Large intestine (tissue), 3 donors: ENCODE data around the gene QSOX1. TPM values are rescaled to one million over a fixed set of nuclear protein-coding genes. Genes with fewer than 3 reads are reported as not detected.
"Not testable (repeated sequence)": the region's sequence is repeated elsewhere in the genome, so short reads cannot be mapped to it uniquely, and the experiment has no call there.

ENCODE experiments used
- DNase-seq, 2 donors: peaks; one replicate each; pipeline versions ENCODE4 v3.0.0 to v3.0.0-alpha.2; 2013
- H3K27ac ChIP-seq: one replicate; pipeline ENCODE4 v1.5.1; 2013; ENCODE audit warnings: low read length
- H3K27me3 ChIP-seq: 2 replicates; pipeline ENCODE4 v1.6.1; 2013; ENCODE audit warnings: low read length; ENCODE audit not compliant: control insufficient read depth, insufficient read depth
- H3K36me3 ChIP-seq: 2 replicates; pipeline ENCODE4 v1.6.1; 2013; ENCODE audit warnings: low read length; ENCODE audit not compliant: control insufficient read depth, insufficient read depth
- H3K4me1 ChIP-seq: one replicate; pipeline ENCODE4 v1.6.1; 2013; ENCODE audit warnings: low read length; ENCODE audit not compliant: control insufficient read depth, insufficient read depth
- H3K4me3 ChIP-seq: one replicate; pipeline ENCODE4 v1.5.1; 2013; ENCODE audit warnings: low read length
- H3K9me3 ChIP-seq: one replicate; pipeline ENCODE4 v1.6.1; 2013; ENCODE audit warnings: mild to moderate bottlenecking, low read depth, low read length, moderate library complexity; ENCODE audit not compliant: control insufficient read depth
- WGBS: methylation state at CpG from one replicate; pipeline ENCODE4 v1.1.5; 2013; ENCODE audit warnings: low lambda C conversion rate; ENCODE audit not compliant: insufficient coverage; 5-methylcytosine and 5-hydroxymethylcytosine counted together
- polyA plus RNA-seq: library from polyadenylated mRNA; unstranded; fragments of 120-200 nt; gene quantifications from one replicate; pipeline ENCODE4 v1.2.1, GENCODE V29; 2013

The QSOX1 gene
- polyA plus RNA-seq, 1 donor = 43.3 TPM

DNA sequence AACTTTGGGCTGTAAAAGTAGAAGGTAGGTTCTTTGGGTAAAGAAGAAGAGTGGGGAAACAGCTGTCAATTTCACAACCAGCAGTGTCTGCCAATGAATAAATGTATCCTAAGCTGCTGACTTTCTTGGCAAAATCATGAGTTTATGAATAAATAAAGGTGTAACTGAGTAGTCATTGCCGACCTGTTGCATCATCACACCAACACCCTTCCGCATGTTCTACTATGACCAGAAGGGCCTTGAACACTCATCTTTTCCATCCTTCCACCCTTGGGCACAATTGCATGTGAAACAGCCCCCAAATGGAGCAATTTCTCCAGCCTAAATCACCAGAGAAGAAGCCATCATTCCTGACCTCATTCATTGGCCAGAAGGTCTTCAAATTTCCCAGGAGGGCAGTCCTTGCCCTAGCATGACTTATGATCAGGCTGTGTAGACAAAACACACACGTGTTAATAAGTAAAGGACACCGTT, 31.2 kb upstream of the QSOX1 start:
- Histone ChIP-seq H3K4me3 (no peak overlapping the region), H3K36me3 (no peaks in the 10 kb centered on the region), H3K27ac (no peak overlapping the region), H3K27me3 (no peaks in the 10 kb centered on the region), H3K9me3 (no peaks in the 10 kb centered on the region), H3K4me1 (no peaks in the 10 kb centered on the region)
- WGBS = no CpG with 5 or more reads among the region's 4 CpGs
- DNase-seq = no peak

- H3K4me3 ChIP-seq = no peak overlapping the region
- H3K27ac ChIP-seq = no peak overlapping the region
- no peaks in the 10 kb centered on the region for H3K4me1 ChIP-seq
- H3K27me3 ChIP-seq = peaks cover 2% of the 10 kb centered on the region
- H3K36me3 ChIP-seq = no peaks in the 10 kb centered on the region
- WGBS = no CpG with 5 or more reads among the region's 2 CpGs
- no peaks in the 10 kb centered on the region for H3K9me3 ChIP-seq
- DNase-seq = no peak
Measured at GRCh38 chr1:180130651-180131050, 24.0 kb upstream of the QSOX1 start.

GRCh38 chr1:180131510-180131909, 23.2 kb upstream of the QSOX1 start:
- H3K27ac ChIP-seq = no peak overlapping the region

GRCh38 chr1:180133193-180133592, 21.5 kb upstream of the QSOX1 start:
- no peak overlapping the region for H3K27ac ChIP-seq
- peaks cover 2% of the 10 kb centered on the region for H3K27me3 ChIP-seq
- H3K4me3 ChIP-seq = no peak overlapping the region
- no peaks in the 10 kb centered on the region for H3K36me3 ChIP-seq
- no CpG with 5 or more reads among the region's 1 CpG for WGBS
- H3K9me3 ChIP-seq = no peaks in the 10 kb centered on the region
- DNase-seq = no peak
- no peaks in the 10 kb centered on the region for H3K4me1 ChIP-seq

More at GRCh38 chr1:180131510-180131909, 23.2 kb upstream of the QSOX1 start:
- peaks cover 2% of the 10 kb centered on the region for H3K27me3 ChIP-seq
- no peaks in the 10 kb centered on the region for H3K9me3 ChIP-seq
- no CpG with 5 or more reads among the region's 5 CpGs for WGBS
- no peak overlapping the region for H3K4me3 ChIP-seq
- no peak for DNase-seq
- H3K36me3 ChIP-seq = no peaks in the 10 kb centered on the region
- no peaks in the 10 kb centered on the region for H3K4me1 ChIP-seq

GRCh38 chr1:180133688-180134087, 21.0 kb upstream of the QSOX1 start:
- not testable (repeated sequence) for H3K27me3 ChIP-seq, H3K4me1 ChIP-seq, H3K4me3 ChIP-seq, H3K27ac ChIP-seq, DNase-seq, H3K36me3 ChIP-seq, H3K9me3 ChIP-seq
- 100% methylated on average over 2 of the region's 9 CpGs for WGBS

DNA sequence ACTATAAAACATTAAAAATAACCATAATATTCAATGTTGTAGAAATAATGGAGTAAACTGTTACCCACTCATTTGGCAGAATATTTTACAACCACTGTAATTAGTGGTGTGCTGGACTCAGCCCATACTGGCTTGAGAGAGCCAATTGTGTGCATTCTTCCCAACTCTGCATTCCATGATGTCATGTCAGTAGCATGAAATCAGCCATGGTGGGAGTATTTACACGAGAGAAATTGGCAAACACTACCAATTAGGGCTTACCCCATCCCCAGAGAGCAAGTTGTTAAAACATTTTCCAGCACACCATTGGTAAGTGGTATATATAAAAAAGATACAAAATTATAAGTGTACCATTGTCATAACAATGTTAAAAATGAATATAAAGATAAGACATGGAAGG, 19.1 kb upstream of the QSOX1 start:
- WGBS = 43% methylated on average over 1 of the region's 1 CpG
- peaks cover 2% of the 10 kb centered on the region for H3K27me3 ChIP-seq
- no peak overlapping the region for H3K4me3 ChIP-seq
- no peaks in the 10 kb centered on the region for H3K9me3 ChIP-seq
- H3K27ac ChIP-seq = no peak overlapping the region
- H3K36me3 ChIP-seq = no peaks in the 10 kb centered on the region
- DNase-seq = no peak
- H3K4me1 ChIP-seq = no peaks in the 10 kb centered on the region

DNA sequence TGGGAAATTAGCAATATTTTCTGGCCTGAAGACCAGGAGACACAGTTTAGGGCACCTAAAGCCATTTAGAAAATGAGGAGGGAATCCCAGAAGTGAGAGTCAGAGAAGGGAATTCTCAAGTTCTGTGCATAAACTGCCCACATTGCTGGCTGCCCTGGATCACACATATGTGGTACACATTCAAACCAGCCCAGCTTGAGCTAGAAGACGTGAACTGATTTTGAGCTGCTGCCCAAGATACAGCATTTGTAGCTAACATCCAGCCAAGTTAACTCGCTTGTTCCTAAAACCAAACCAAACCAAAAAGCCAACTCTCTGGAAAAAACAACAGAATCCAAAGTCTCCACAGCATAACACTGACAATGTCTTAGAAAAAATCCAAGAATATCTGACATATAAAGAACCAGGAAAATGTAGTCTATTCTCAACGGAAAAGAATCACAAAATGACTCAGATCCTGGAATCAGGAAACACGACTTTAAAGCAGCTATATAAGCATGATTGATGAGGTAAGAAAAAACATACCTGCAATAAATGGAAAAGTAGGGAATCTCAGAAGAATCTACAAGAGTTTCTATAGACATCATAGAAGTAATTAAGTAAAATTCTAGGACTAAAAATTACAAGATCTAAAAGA, 18.2 kb upstream of the QSOX1 start:
- peaks cover 2% of the 10 kb centered on the region for H3K27me3 ChIP-seq
- no peak for DNase-seq
- no peaks in the 10 kb centered on the region for H3K4me1 ChIP-seq
- H3K9me3 ChIP-seq = no peaks in the 10 kb centered on the region
- WGBS = 88% methylated on average over 2 of the region's 4 CpGs
- H3K4me3 ChIP-seq = no peak overlapping the region
- no peaks in the 10 kb centered on the region for H3K36me3 ChIP-seq
- H3K27ac ChIP-seq = no peak overlapping the region

GRCh38 chr1:180136968-180137356, 17.7 kb upstream of the QSOX1 start:
- Histone ChIP-seq H3K27ac (no peak overlapping the region), H3K9me3 (no peaks in the 10 kb centered on the region), H3K4me1 (no peaks in the 10 kb centered on the region), H3K27me3 (peaks cover 2% of the 10 kb centered on the region), H3K36me3 (no peaks in the 10 kb centered on the region), H3K4me3 (no peak overlapping the region)
- DNase-seq = no peak

DNA sequence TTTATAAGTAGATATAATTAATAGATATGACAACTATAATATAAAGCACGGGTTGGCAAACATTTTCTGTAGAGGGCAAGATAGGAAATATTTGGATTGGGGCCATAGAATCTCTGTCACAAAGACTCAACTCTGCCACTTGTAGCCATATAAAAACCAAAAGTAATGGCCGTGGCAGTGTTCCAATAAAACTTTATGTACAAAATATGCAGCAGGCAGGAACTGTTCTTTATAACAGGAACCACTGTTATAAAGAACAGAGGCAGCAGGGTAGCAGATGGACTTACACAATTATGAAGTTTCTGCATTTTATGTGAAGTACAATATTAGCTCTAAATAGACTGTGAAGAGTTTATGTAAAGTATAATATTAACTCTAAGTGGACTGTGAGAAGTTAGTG, 16.9 kb upstream of the QSOX1 start:
- Histone ChIP-seq H3K27me3 (no peaks in the 10 kb centered on the region), H3K27ac (no peak overlapping the region), H3K4me3 (no peak overlapping the region), H3K4me1 (no peaks in the 10 kb centered on the region), H3K9me3 (no peaks in the 10 kb centered on the region), H3K36me3 (no peaks in the 10 kb centered on the region)
- WGBS = 100% methylated on average over 1 of the region's 2 CpGs
- no peak for DNase-seq

DNA sequence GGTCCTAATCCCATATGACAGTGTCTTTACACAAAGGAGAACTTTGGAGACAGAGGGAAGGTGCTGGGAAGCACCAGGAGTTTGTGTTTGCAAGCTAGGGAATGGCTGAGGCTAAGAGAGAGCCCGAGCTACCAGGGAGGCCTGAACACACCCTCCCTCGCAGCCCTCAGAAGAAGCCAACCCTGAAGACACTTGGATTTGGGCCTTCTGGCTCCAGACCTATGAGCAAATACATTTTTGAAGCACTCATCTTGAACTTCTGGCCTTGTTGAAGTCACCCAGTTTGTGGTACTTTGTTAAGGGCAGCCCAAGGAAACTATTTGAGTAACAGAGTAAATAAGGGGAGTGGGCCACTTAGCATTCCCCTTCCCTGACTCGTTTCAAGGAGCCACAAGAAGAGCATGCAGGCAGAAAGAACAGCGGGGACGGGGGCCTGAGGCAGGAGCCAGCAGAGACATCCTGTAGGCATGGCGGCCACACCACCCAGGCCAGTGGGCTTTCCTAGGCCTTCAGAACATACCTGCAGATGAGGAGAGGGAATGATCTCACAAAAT, 13.2 kb upstream of the QSOX1 start:
- Histone ChIP-seq H3K4me3 (no peak overlapping the region), H3K4me1 (no peaks in the 10 kb centered on the region), H3K9me3 (no peaks in the 10 kb centered on the region), H3K36me3 (no peaks in the 10 kb centered on the region), H3K27me3 (peaks cover 6% of the 10 kb centered on the region), H3K27ac (no peak overlapping the region)
- no CpG with 5 or more reads among the region's 6 CpGs for WGBS
- DNase-seq = no peak

DNA sequence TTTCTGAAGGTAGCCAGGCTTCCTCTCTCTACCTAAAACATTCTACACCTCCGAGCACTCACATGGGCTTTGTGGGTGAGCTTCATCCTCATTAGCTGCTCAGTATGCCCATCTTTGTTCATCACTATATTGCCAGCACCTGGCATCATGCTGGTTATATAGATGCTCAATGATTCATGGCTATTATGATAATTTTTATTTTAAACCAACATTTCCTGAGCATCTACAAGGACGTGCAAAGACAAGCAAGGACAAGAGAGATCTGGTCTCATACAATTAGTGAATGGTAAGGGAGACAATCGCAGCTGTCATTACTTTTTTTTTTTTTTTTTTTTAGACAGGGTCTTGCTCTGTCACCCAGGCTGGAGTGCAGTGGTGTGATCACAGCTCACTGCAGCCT, 11.3 kb upstream of the QSOX1 start:
- Histone ChIP-seq H3K27me3 (peaks cover 6% of the 10 kb centered on the region), H3K4me3 (no peak overlapping the region), H3K4me1 (no peaks in the 10 kb centered on the region), H3K36me3 (no peaks in the 10 kb centered on the region), H3K27ac (no peak overlapping the region), H3K9me3 (no peaks in the 10 kb centered on the region)
- no peak for DNase-seq
- 75% methylated on average over 1 of the region's 3 CpGs for WGBS
